Vagina (tissue), 2 donors: ENCODE data around the gene YTHDC2. TPM values are rescaled to one million over a fixed set of nuclear protein-coding genes. Genes with fewer than 3 reads are reported as not detected.
A peak's percentile ranks its signal among the peaks of the same experiment; 100 is the strongest.

Experiments used
- DNase-seq, 2 donors: peaks; one replicate each; pipeline ENCODE4 v3.0.0-alpha.2; 2017; ENCODE audit errors: extremely low spot score in 2 of 2
- H3K27ac ChIP-seq: fragments of 200-600 bp; sonication (generic); one replicate; pipeline ENCODE4 v1.5.1; 2019
- H3K27me3 ChIP-seq: fragments of 200-600 bp; sonication (generic); one replicate; pipeline ENCODE4 v1.5.1; 2019
- H3K36me3 ChIP-seq, 2 donors: fragments of 200-600 bp; sonication (generic); one replicate each; pipeline ENCODE4 v1.5.1; 2017 to 2019
- H3K4me1 ChIP-seq: fragments of 200-600 bp; sonication (generic); one replicate; pipeline ENCODE4 v1.5.1; 2019
- H3K4me3 ChIP-seq, 2 donors: fragments of 200-600 bp; sonication (generic); 1 replicate in 1 of 2; 2 replicates in 1 of 2; pipeline ENCODE4 v1.5.1; 2016 to 2019
- H3K9me3 ChIP-seq: fragments of 200-600 bp; sonication (generic); one replicate; pipeline ENCODE4 v1.5.1; 2019
- CTCF ChIP-seq, 3 experiments: fragments of 450-650 bp in 2 of 3; fragments of 200-600 bp in 1 of 3; sonication (generic) in 1 of 3; IDR thresholded peaks; one replicate each; pipeline ENCODE4 v1.5.1; 2017 to 2019; ENCODE audit warnings: antibody characterized with exemption in 3 of 3, mild to moderate bottlenecking in 2 of 3, moderate library complexity in 2 of 3
- POLR2A ChIP-seq, 2 donors: fragments of 450-650 bp; IDR thresholded peaks; one replicate each; pipeline ENCODE4 v1.6.1; 2017; ENCODE audit warnings: antibody characterized with exemption in 2 of 2, mild to moderate bottlenecking in 2 of 2, moderate library complexity in 2 of 2
- POLR2AphosphoS5 ChIP-seq, 2 donors: sonication (generic); formaldehyde crosslinking; IDR thresholded peaks; one replicate each; pipeline ENCODE4 v1.9.0; 2017; ENCODE audit warnings: antibody characterized with exemption in 2 of 2, mild to moderate bottlenecking in 2 of 2, low read depth in 1 of 2; ENCODE audit not compliant: insufficient read depth in 1 of 2
- intact Hi-C: fragments of 100-400 bp; cut with DNase I; formaldehyde crosslinking; loops from one replicate; pipeline ENCODE4 v1.15.1; 2023
- total RNA-seq: library from RNA; depleted of rRNA; stranded (reverse); fragments of >200 nt; gene quantifications from one replicate; pipeline ENCODE4 v1.2.3, GENCODE V29; 2016

Gene YTHDC2
- 31.4 TPM for total RNA-seq

GRCh38 chr5:113513384-113514288 is at the start of gene YTHDC2:
Gene YTHDC2 (plus strand): TSS chr5:113513694. CDS start chr5:113513896, 202 bp downstream.
- H3K4me3 ChIP-seq = peak within 1 kb of the TSS; percentile 76 to 92
- peaks cover 24% of the 10 kb centered on the region for H3K4me1 ChIP-seq
- H3K27ac ChIP-seq = peak within 1 kb of the TSS; percentile 97
- TF ChIP-seq POLR2AphosphoS5 (IDR thresholded peaks at IDR 0.05; ENCODE audit: insufficient read depth in 1 of 2, low read depth in 1 of 2) (peak; percentile 43 to 91), POLR2A (IDR thresholded peaks at IDR 0.05) (peak in 1 of 2 donors; percentile 51), CTCF (IDR thresholded peaks at IDR 0.05) (no peak)
- no peak for DNase-seq
- peaks cover 0 to 7% of the 10 kb centered on the region in 2 donors for H3K36me3 ChIP-seq
- no peaks in the 10 kb centered on the region for H3K9me3 ChIP-seq
- intact Hi-C loops = no loop called here
- no peaks in the 10 kb centered on the region for H3K27me3 ChIP-seq

- no peak overlapping the region for H3K4me3 ChIP-seq
- no peaks in the 10 kb centered on the region for H3K9me3 ChIP-seq
- H3K27me3 ChIP-seq = no peaks in the 10 kb centered on the region
- H3K27ac ChIP-seq = no peak overlapping the region
- DNase-seq = no peak
- intact Hi-C loops = no loop called here
- H3K36me3 ChIP-seq = no peaks in the 10 kb centered on the region
- H3K4me1 ChIP-seq = no peaks in the 10 kb centered on the region
- TF ChIP-seq POLR2AphosphoS5 (IDR thresholded peaks at IDR 0.05; ENCODE audit: insufficient read depth in 1 of 2, low read depth in 1 of 2) = no peak
- TF ChIP-seq POLR2A (IDR thresholded peaks at IDR 0.05) = no peak
- TF ChIP-seq CTCF (IDR thresholded peaks at IDR 0.05) = no peak
Measured at GRCh38 chr5:113474100-113474728, 39.3 kb upstream of the YTHDC2 start.

- intact Hi-C loops = no loop called here
- DNase-seq = no peak
- TF ChIP-seq CTCF (IDR thresholded peaks at IDR 0.05) (no peak), POLR2AphosphoS5 (IDR thresholded peaks at IDR 0.05; ENCODE audit: insufficient read depth in 1 of 2, low read depth in 1 of 2) (no peak), POLR2A (IDR thresholded peaks at IDR 0.05) (no peak)
- Histone ChIP-seq H3K4me3 (no peak overlapping the region), H3K27me3 (no peaks in the 10 kb centered on the region), H3K9me3 (no peaks in the 10 kb centered on the region), H3K36me3 (no peaks in the 10 kb centered on the region), H3K27ac (no peak overlapping the region), H3K4me1 (no peaks in the 10 kb centered on the region)
Measured at GRCh38 chr5:113478691-113479090, 34.8 kb upstream of the YTHDC2 start.

- no peak for DNase-seq
- Histone ChIP-seq H3K36me3 (no peaks in the 10 kb centered on the region), H3K27me3 (no peaks in the 10 kb centered on the region), H3K9me3 (no peaks in the 10 kb centered on the region), H3K4me1 (no peaks in the 10 kb centered on the region), H3K27ac (no peak overlapping the region), H3K4me3 (no peak overlapping the region)
- TF ChIP-seq POLR2A (IDR thresholded peaks at IDR 0.05) (no peak), CTCF (IDR thresholded peaks at IDR 0.05) (no peak), POLR2AphosphoS5 (IDR thresholded peaks at IDR 0.05; ENCODE audit: insufficient read depth in 1 of 2, low read depth in 1 of 2) (no peak)
- intact Hi-C loops = no loop called here
Measured at GRCh38 chr5:113480243-113480642, 33.3 kb upstream of the YTHDC2 start.

- DNase-seq = no peak
- H3K4me3 ChIP-seq = peak overlapping the region; percentile 76 to 87
- H3K27ac ChIP-seq = peak overlapping the region; percentile 69
- intact Hi-C loops = no loop called here
- H3K4me1 ChIP-seq = peaks cover 15% of the 10 kb centered on the region
- H3K36me3 ChIP-seq = no peaks in the 10 kb centered on the region
- TF ChIP-seq POLR2AphosphoS5 (IDR thresholded peaks at IDR 0.05; ENCODE audit: insufficient read depth in 1 of 2, low read depth in 1 of 2) (peak in 1 of 2 donors; percentile 4), CTCF (IDR thresholded peaks at IDR 0.05) (no peak)
- no peaks in the 10 kb centered on the region for H3K27me3 ChIP-seq
- H3K9me3 ChIP-seq = no peaks in the 10 kb centered on the region
Measured at GRCh38 chr5:113487416-113487780, 26.1 kb upstream of the YTHDC2 start.
